Bronchial epithelial cell (primary cell): ENCODE data around the gene IL9. TPM values are rescaled to one million over a fixed set of nuclear protein-coding genes. Genes with fewer than 3 reads are reported as not detected.
"Not testable (repeated sequence)": the region's sequence is repeated elsewhere in the genome, so short reads cannot be mapped to it uniquely, and the experiment has no call there.

Source experiments
- DNase-seq: peaks from one replicate; pipeline ENCODE4 v3.0.0-alpha.2; 2010; ENCODE audit warnings: low read depth
- FAIRE-seq: peaks from 2 replicates; lab custom pipeline; 2011; peaks lifted over from hg19 to GRCh38; lab: Jason Lieb, UNC
- H3K27me3 ChIP-seq: 2 replicates; pipeline ENCODE4 v1.5.1; 2011; ENCODE audit warnings: low read length; ENCODE audit not compliant: control insufficient read depth, insufficient read depth
- H3K36me3 ChIP-seq: 2 replicates; pipeline ENCODE4 v1.5.1; 2011; ENCODE audit warnings: low read length; ENCODE audit not compliant: control insufficient read depth, insufficient read depth
- H3K4me3 ChIP-seq: 2 replicates; pipeline ENCODE4 v1.5.1; 2011; ENCODE audit warnings: mild to moderate bottlenecking, low read depth, low read length, control low read depth
- total RNA-seq: library from RNA; depleted of rRNA; stranded (reverse); fragments of >200 nt; gene quantifications from 2 replicates; pipeline ENCODE4 v1.2.1, GENCODE V29; 2014
- TF ChIP-seq, protein P1 (sequence below): IDR thresholded peaks from 2 replicates; pipeline ENCODE4 v1.5.1; 2011; ENCODE audit warnings: mild to moderate bottlenecking, moderate library complexity, low read length, control low read depth, inconsistent platforms; ENCODE audit not compliant: insufficient read depth, severe bottlenecking

Gene IL9
- total RNA-seq, 1 donor from 2014 or later, result not detected

DNA sequence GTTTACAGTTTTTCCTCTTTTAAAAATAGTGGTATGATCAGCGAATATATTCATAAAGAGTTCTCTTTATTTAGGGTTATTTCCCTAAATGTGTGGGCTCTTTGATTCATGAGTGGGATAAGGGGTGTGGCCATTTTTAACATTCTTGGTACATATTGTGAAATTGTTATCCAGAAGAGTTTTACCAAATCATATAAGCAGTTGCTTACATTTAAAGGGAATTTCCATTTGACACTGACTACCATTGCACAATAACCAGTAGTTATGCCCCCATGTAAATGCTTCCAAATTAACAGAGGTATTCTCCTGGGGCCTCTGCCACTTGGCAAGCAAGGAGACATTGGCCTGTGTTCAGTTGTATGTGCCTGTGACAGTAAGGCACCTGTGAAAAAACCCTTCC lies 34.0 kb downstream of the IL9 start:
- DNase-seq (no peak), FAIRE-seq (no peak)
- TF ChIP-seq, protein P1, sequence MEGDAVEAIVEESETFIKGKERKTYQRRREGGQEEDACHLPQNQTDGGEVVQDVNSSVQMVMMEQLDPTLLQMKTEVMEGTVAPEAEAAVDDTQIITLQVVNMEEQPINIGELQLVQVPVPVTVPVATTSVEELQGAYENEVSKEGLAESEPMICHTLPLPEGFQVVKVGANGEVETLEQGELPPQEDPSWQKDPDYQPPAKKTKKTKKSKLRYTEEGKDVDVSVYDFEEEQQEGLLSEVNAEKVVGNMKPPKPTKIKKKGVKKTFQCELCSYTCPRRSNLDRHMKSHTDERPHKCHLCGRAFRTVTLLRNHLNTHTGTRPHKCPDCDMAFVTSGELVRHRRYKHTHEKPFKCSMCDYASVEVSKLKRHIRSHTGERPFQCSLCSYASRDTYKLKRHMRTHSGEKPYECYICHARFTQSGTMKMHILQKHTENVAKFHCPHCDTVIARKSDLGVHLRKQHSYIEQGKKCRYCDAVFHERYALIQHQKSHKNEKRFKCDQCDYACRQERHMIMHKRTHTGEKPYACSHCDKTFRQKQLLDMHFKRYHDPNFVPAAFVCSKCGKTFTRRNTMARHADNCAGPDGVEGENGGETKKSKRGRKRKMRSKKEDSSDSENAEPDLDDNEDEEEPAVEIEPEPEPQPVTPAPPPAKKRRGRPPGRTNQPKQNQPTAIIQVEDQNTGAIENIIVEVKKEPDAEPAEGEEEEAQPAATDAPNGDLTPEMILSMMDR, result no peak
- H3K4me3 ChIP-seq, result no peak overlapping the region
- no peaks in the 10 kb centered on the region for H3K36me3 ChIP-seq
- peaks cover 2% of the 10 kb centered on the region for H3K27me3 ChIP-seq

DNA sequence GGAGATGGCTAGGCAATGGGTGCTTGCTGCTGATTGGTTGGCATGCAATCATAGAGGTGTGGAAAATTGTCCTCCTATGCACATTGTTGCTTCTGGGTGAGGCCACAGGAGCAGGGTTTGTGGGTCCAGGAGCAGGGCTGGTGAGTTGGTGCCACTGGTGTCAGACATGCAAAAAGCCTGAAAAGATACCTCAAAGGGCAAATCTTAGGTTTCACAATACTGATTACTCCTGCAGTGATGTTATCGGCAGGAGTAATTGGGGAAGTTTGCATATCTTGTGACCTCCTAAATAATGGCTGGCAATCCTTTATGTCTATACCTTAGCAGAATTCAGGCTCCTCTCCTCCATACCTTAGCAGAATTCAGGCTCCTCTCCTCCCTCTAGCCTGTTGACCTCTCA lies 36.0 kb downstream of the IL9 start:
- TF ChIP-seq, protein P1, result no peak
- Histone ChIP-seq H3K27me3 (peaks cover 2% of the 10 kb centered on the region), H3K36me3 (no peaks in the 10 kb centered on the region), H3K4me3 (no peak overlapping the region)
- no peak for FAIRE-seq
- no peak for DNase-seq

DNA sequence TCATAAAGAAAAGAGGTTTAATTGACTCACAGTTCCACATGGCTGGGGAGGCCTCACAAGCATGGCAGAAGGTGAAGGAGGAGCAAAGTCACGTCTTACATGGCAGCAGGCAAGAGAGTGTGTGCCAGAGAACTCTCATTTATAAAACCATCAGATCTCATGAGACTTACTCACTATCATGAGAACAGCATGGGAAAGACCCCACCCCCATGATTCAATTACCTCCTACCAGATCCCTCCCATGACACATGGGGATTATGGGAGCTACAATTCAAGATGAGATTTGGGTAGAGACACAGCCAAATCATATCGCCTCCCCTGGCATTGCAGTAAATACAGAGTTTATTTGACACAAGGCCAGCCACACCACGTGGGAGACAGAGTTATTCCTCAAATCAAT lies 36.5 kb downstream of the IL9 start:
- not testable (repeated sequence) for H3K36me3 ChIP-seq, FAIRE-seq, DNase-seq, H3K27me3 ChIP-seq, H3K4me3 ChIP-seq

DNA sequence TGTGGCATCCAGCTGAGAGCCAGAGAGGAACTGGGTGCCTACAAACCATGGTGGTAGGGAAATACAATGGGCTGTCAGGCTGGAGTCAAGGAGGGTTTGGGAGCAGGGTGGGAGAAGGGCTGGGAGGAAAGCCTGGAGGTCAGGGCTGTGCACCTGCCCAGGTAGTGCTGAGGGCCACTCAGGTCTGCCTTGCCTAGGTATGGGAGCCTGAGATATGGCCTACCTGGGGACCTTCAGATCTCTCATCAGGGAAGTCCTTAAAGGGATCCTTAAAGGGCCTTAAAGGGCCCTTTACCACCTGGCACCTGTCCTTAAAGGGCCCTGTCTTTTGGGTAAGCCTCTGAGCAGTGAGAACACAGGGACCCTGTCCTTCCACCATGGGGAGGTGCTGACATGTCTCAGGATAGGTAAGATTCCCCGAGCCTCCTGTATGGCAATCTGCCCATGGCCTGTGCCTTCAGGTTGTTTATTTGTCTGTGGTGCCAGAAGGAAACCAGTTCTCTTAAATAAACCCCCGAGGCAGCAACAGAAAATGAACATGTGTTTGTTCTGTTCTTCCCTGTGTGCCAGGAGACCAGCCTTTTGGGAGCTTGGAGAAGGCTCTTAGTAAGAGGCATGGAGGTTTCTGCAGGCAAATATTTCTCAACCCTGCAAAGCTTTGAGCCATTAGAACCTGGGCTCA lies 37.9 kb downstream of the IL9 start:
- FAIRE-seq, result no peak
- peaks cover 2% of the 10 kb centered on the region for H3K27me3 ChIP-seq
- no peaks in the 10 kb centered on the region for H3K36me3 ChIP-seq

DNA sequence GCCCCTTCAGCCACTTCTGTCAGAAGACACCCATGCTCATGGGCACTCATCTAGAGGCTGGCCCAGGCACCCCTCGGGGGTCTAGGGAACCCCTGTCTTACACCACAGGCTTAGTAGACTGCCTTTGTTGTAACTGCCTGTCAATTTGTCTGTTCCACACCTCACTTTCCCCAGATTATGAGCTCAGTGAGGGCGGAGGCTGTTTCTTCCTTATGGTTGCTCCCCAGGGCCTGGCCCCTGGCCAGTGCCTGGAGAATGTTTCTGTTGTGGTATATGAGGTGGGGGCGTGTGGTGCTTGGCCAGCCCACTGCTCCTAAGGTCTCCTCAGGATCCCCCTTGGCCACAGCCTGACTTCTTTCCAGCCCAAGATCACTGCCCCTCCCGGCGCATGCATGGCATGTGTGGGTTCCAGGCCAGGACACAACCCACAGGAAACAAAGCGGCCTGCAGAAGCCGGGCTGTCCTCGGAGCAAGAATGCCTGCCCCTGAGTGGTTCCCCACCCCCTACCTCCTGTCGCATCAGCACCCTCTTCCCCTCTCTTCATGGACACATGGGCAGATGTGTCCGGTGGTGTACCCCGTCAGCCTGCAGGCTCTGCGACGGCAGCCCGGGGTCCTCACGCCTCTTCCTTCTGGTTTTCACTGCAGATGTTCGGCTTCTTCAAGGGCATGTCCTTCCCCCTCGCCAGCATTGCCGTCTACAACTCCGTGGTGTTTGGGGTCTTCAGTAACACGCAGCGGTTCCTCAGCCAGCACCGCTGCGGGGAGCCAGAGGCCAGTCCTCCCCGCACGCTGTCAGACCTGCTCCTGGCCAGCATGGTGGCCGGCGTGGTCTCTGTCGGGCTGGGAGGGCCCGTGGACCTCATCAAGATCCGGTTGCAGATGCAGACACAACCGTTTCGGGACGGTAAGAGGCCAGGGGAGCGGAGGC lies 43.5 kb downstream of the IL9 start:
- no peak for FAIRE-seq
- Histone ChIP-seq H3K27me3 (no peaks in the 10 kb centered on the region), H3K4me3 (no peak overlapping the region), H3K36me3 (no peaks in the 10 kb centered on the region)
- TF ChIP-seq, protein P1, result no peak
- no peak for DNase-seq

More for the DNA sequence above, 37.9 kb downstream of the IL9 start:
- H3K4me3 ChIP-seq, result no peak overlapping the region
- TF ChIP-seq, protein P1, result no peak
- DNase-seq, result no peak
